D721Med (cell line): ENCODE measurements around the gene PRKN.

Source experiments
- DNase-seq: peaks from one replicate; pipeline ENCODE4 v3.0.0; 2011; ENCODE audit warnings: low spot score; ENCODE audit not compliant: insufficient read length
- FAIRE-seq: peaks from 2 replicates; lab custom pipeline; 2011; peaks lifted over from hg19 to GRCh38; lab: Jason Lieb, UNC
- TF ChIP-seq, protein P1 (sequence below): IDR thresholded peaks from 2 replicates; pipeline ENCODE4 v1.5.1; 2012; ENCODE audit warnings: mild to moderate bottlenecking, control low read depth; ENCODE audit not compliant: insufficient read depth; ENCODE audit errors: missing control alignments

PRKN gene

GRCh38 chr6:162063666-162064065, 663.9 kb downstream of the PRKN start:
- TF ChIP-seq, protein P1, sequence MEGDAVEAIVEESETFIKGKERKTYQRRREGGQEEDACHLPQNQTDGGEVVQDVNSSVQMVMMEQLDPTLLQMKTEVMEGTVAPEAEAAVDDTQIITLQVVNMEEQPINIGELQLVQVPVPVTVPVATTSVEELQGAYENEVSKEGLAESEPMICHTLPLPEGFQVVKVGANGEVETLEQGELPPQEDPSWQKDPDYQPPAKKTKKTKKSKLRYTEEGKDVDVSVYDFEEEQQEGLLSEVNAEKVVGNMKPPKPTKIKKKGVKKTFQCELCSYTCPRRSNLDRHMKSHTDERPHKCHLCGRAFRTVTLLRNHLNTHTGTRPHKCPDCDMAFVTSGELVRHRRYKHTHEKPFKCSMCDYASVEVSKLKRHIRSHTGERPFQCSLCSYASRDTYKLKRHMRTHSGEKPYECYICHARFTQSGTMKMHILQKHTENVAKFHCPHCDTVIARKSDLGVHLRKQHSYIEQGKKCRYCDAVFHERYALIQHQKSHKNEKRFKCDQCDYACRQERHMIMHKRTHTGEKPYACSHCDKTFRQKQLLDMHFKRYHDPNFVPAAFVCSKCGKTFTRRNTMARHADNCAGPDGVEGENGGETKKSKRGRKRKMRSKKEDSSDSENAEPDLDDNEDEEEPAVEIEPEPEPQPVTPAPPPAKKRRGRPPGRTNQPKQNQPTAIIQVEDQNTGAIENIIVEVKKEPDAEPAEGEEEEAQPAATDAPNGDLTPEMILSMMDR, result no peak
- FAIRE-seq, result no peak
- no peak for DNase-seq

DNA sequence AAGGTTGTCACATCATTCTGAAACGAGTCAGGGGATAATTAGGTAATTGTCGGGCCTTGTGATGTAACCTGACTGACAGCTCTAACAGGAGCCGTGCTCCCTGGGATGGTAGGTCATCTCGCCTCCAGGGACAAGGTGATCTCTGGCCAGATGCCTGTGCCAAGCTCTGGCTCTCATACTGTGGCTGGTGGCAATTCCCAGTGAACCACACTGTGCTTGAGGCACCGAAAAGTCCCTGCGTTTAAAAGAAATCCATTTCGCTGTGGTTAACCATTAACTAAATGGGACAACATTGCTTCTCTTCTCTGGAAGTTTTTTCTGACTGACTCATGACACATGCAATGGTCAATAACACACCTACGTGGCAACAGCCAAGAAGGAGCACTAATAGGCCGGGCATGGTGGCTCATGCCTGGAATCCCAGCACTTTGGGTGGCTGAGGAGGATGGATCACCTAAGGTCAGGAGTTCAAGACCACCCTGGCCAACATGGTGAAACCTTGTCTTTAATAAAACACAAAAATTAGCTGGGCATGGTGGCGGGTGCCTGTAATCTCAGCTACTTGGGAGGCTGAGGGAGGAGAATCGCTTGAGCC, 669.2 kb downstream of the PRKN start:
- FAIRE-seq (no peak), DNase-seq (no peak)
- TF ChIP-seq, protein P1, result no peak

DNA sequence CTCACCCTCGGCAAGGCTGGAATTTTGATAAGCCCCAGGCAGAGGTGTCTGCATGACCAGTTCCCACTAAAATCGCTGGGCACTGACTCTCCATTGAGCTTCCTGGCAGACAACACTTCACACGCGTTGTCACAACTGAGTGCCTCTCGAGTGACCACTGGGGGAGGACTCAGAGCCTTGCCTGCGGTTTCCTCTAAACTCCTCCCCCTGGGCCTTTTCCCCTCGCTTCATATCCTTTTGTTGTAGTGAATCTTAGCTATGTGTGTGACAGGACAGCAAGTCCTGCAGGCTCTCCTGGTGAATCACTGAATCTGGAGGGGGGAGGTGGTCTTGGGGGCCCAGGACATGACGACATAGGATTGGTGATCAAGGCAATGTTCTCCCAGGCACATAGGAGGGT, 670.8 kb downstream of the PRKN start:
- TF ChIP-seq, protein P1, result no peak
- FAIRE-seq (no peak), DNase-seq (no peak)

DNA sequence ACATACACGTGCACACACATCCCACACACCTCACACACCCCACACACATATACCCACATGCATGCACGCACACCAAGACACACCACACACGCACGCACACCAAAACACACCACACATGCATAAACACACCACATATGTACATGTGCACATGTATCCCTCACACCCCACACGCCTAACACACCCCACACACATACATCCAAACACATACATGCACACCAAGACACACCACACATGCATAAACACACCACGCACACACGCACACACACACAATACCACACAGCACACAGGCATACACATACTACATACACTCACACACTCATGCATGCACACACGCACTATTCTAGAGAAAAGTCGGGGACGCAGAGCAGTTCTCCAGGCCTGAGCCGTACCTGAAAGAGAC, 671.5 kb downstream of the PRKN start:
- no peak for FAIRE-seq
- TF ChIP-seq, protein P1, result no peak
- DNase-seq, result no peak

DNA sequence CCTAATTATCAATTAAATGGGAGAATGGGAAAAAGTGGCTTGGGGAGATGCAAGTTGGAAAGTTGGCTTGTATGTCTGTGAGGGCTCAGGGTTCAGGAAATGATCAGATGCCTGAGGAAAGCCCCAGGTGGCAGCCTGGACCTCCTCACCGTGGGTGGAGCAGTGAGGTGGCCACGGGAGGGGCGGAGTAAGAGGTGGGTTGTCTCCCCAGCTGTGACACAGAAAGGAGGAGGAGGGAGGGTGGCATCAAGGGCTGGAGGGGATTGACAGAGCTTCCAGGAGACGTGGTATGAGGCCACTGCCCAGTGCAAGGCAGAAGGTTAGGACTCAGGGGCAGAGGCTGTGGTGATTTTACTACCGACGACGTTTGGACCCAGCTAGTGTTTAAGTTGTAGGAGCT, 672.2 kb downstream of the PRKN start:
- TF ChIP-seq, protein P1, result no peak
- FAIRE-seq, result no peak
- DNase-seq, result no peak

GRCh38 chr6:162053084-162053483, 674.5 kb downstream of the PRKN start:
- DNase-seq (no peak), FAIRE-seq (no peak)
- TF ChIP-seq, protein P1, result no peak

DNA sequence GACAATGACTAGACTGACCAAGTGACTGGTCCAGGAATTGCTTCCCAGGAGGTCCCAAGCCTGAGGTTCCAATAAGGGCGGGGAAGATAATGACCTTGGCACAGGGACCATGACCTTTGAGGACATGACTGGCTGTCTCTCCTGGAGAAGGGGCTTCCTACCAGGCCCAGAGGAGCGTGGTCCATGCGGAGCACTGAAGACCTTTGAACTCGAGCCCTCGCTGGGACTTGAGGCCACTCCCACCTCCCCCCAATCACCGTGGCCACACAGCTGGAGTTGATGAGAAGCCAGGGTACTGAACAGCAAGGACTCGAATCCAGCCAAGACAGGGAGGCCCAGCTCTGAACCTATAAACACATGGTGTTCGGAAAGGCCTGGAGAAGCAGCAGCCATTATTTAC, 677.0 kb downstream of the PRKN start:
- TF ChIP-seq, protein P1, result no peak
- no peak for DNase-seq
- FAIRE-seq, result no peak
